MM.1S (cell line): ENCODE results near the gene NEUROD4.
A peak's percentile ranks its signal among the peaks of the same experiment; 100 is the strongest.

Experiments
- DNase-seq: peaks from one replicate; pipeline ENCODE4 v3.0.0-alpha.2; 2015
- H2AFZ ChIP-seq: fragments of 300-600 bp; sonication (generic); 2 replicates; pipeline ENCODE4 v1.6.0; 2016; ENCODE audit warnings: antibody characterized with exemption, low read length
- H3F3A ChIP-seq: fragments of 300-600 bp; sonication (generic); 2 replicates; pipeline ENCODE4 v1.6.1; 2016; ENCODE audit warnings: mild to moderate bottlenecking, antibody characterized with exemption, low read length, moderate library complexity, mixed read lengths; ENCODE audit not compliant: insufficient read depth
- H3K27ac ChIP-seq: fragments of 300-600 bp; sonication (generic); 2 replicates; pipeline ENCODE4 v1.5.1; 2016; ENCODE audit warnings: mild to moderate bottlenecking, low read length
- H3K27me3 ChIP-seq: fragments of 300-600 bp; sonication (generic); replicated peaks from 2 replicates; pipeline ENCODE4 v1.6.0; 2016; ENCODE audit warnings: low read length; ENCODE audit not compliant: insufficient read depth
- H3K36me3 ChIP-seq: fragments of 300-600 bp; sonication (generic); replicated peaks from 2 replicates; pipeline ENCODE4 v1.6.1; 2016; ENCODE audit warnings: mild to moderate bottlenecking, low read length, mixed read lengths; ENCODE audit not compliant: insufficient read depth
- H3K4me1 ChIP-seq: fragments of 300-600 bp; sonication (generic); 2 replicates; pipeline ENCODE4 v1.6.1; 2016; ENCODE audit warnings: low read length, mixed read lengths
- H3K4me2 ChIP-seq: fragments of 300-600 bp; sonication (generic); 2 replicates; pipeline ENCODE4 v1.6.0; 2016; ENCODE audit warnings: low read depth, low read length
- H3K4me3 ChIP-seq: fragments of 300-600 bp; sonication (generic); 2 replicates; pipeline ENCODE4 v1.5.1; 2016; ENCODE audit warnings: low read length, mixed read lengths
- H3K79me2 ChIP-seq: fragments of 300-600 bp; sonication (generic); 2 replicates; pipeline ENCODE4 v1.6.1; 2016; ENCODE audit warnings: mixed run types, low read length, mixed read lengths
- H3K9ac ChIP-seq: fragments of 300-600 bp; sonication (generic); 2 replicates; pipeline ENCODE4 v1.6.1; 2016; ENCODE audit warnings: low read length, mixed read lengths
- H3K9me2 ChIP-seq: fragments of 300-600 bp; sonication (generic); replicated peaks from 2 replicates; pipeline ENCODE4 v1.6.1; 2016; ENCODE audit warnings: mild to moderate bottlenecking, low read length, mixed read lengths; ENCODE audit not compliant: insufficient read depth
- H3K9me3 ChIP-seq: fragments of 300-600 bp; sonication (generic); replicated peaks from 2 replicates; pipeline ENCODE4 v1.6.1; 2016; ENCODE audit warnings: mild to moderate bottlenecking, low read length, mixed read lengths; ENCODE audit not compliant: insufficient read depth
- H4K20me1 ChIP-seq: fragments of 300-600 bp; sonication (generic); 2 replicates; pipeline ENCODE4 v1.6.1; 2016; ENCODE audit warnings: mild to moderate bottlenecking, low read length, moderate library complexity, mixed read lengths; ENCODE audit not compliant: insufficient read depth
- EZH2 ChIP-seq: fragments of 300-600 bp; sonication (generic); optimal IDR thresholded peaks from 2 replicates; pipeline ENCODE3; 2017; ENCODE audit warnings: low read depth, mild to moderate bottlenecking, antibody characterized with exemption, low read length, mixed read lengths
- EZH2phosphoT487 ChIP-seq: fragments of 300-600 bp; sonication (generic); IDR thresholded peaks from 2 replicates; pipeline ENCODE4 v1.6.1; 2018; ENCODE audit warnings: antibody characterized with exemption, low read length
- TF ChIP-seq, protein P1 (sequence below): fragments of 300-600 bp; sonication (generic); IDR thresholded peaks from 2 replicates; pipeline ENCODE4 v1.5.1; 2016; ENCODE audit warnings: antibody characterized with exemption, low read length, mixed read lengths

NEUROD4 gene

GRCh38 chr12:55002355-55002754 is 17.4 kb upstream of the NEUROD4 start:
- TF ChIP-seq EZH2phosphoT487 (no peak), EZH2 (no peak)
- TF ChIP-seq, protein P1, sequence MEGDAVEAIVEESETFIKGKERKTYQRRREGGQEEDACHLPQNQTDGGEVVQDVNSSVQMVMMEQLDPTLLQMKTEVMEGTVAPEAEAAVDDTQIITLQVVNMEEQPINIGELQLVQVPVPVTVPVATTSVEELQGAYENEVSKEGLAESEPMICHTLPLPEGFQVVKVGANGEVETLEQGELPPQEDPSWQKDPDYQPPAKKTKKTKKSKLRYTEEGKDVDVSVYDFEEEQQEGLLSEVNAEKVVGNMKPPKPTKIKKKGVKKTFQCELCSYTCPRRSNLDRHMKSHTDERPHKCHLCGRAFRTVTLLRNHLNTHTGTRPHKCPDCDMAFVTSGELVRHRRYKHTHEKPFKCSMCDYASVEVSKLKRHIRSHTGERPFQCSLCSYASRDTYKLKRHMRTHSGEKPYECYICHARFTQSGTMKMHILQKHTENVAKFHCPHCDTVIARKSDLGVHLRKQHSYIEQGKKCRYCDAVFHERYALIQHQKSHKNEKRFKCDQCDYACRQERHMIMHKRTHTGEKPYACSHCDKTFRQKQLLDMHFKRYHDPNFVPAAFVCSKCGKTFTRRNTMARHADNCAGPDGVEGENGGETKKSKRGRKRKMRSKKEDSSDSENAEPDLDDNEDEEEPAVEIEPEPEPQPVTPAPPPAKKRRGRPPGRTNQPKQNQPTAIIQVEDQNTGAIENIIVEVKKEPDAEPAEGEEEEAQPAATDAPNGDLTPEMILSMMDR = no peak
- H3K27me3 ChIP-seq = no peaks in the 10 kb centered on the region
- H4K20me1 ChIP-seq = no peaks in the 10 kb centered on the region
- H3K4me3 ChIP-seq = no peak overlapping the region
- no peaks in the 10 kb centered on the region for H3K9me2 ChIP-seq
- H3K9ac ChIP-seq = no peak overlapping the region
- no peak overlapping the region for H2AFZ ChIP-seq
- H3K4me2 ChIP-seq = no peak overlapping the region
- H3K4me1 ChIP-seq = peaks cover 12% of the 10 kb centered on the region
- no peak for DNase-seq
- no peaks in the 10 kb centered on the region for H3K9me3 ChIP-seq
- no peaks in the 10 kb centered on the region for H3F3A ChIP-seq
- H3K27ac ChIP-seq = no peak overlapping the region
- no peaks in the 10 kb centered on the region for H3K36me3 ChIP-seq
- H3K79me2 ChIP-seq = no peaks in the 10 kb centered on the region

DNA sequence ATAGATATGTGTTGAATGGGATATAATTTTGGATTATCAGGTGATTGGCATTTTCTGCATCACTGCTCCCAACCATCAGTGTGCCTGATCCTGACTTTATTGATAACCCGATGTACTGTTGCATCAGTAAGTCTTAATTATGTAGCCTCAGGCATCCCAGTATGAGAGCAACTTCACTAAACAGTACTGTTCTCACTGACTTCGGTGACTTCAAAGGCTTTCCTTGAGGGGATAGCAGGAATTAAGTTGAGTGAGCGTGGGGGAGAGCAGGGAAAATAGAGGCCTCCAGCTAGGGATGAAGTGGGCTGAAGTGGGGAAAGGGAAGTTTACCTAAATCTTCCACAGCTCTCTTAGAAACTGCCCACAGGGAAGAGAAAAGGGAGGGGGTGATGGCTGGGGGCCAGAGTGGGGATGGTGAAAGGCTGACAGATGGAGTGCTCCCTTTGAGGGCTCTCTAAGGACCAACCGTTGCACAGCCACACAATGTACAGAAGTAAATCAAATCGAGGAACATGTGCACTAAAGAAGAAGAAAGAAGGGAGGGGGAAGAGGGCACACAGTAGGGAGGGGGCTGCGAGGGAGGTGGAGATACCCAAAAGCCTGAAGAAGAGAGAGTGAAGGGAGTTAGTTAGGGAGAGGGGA is 10.7 kb upstream of the NEUROD4 start:
- H2AFZ ChIP-seq = no peak overlapping the region
- H3K79me2 ChIP-seq = no peaks in the 10 kb centered on the region
- H3K9ac ChIP-seq = no peak overlapping the region
- no peak overlapping the region for H3K4me2 ChIP-seq
- TF ChIP-seq EZH2 (no peak), EZH2phosphoT487 (no peak)
- TF ChIP-seq, protein P1 = no peak
- no peaks in the 10 kb centered on the region for H3K9me2 ChIP-seq
- H3K27ac ChIP-seq = no peak overlapping the region
- H3K36me3 ChIP-seq = no peaks in the 10 kb centered on the region
- no peak overlapping the region for H3K4me3 ChIP-seq
- no peak for DNase-seq
- no peaks in the 10 kb centered on the region for H4K20me1 ChIP-seq
- no peaks in the 10 kb centered on the region for H3K27me3 ChIP-seq
- no peaks in the 10 kb centered on the region for H3K4me1 ChIP-seq
- no peaks in the 10 kb centered on the region for H3K9me3 ChIP-seq
- H3F3A ChIP-seq = no peaks in the 10 kb centered on the region

DNA sequence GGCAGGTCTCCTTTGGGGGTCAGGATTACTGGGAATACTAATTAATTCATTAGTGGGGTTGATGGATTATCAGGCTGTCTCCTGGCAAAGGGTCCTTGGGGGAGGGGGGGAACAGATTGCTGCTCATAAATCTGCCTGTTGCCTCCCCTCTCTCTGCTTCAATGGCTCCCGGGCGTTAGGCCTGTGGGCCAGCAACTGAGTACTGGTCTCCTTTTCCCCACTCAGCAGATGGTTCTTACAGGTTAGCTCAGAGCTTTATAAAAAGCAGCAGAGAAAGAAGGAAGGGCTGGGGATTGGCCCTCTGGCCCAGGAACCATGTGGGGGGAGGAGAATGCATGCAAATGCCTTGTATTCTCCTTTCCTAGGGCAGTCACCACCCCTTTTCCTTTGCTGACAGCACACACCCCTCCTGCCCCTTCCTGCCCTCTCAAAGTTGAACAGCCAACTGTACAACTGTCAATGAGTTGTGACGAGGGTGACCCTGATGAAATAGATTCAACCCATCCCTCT is 2.3 kb upstream of the NEUROD4 start:
- H3K36me3 ChIP-seq = no peaks in the 10 kb centered on the region
- DNase-seq = no peak
- peaks cover 22% of the 10 kb centered on the region for H3K4me1 ChIP-seq
- no peaks in the 10 kb centered on the region for H3K9me3 ChIP-seq
- H2AFZ ChIP-seq = no peak overlapping the region
- no peaks in the 10 kb centered on the region for H3F3A ChIP-seq
- H3K4me2 ChIP-seq = 0 out of 2 replicates have a peak overlapping the region, but pooled peaks have one; percentile 9
- no peaks in the 10 kb centered on the region for H4K20me1 ChIP-seq
- H3K27me3 ChIP-seq = no peaks in the 10 kb centered on the region; the same call in 1 of the 2 replicates
- H3K9ac ChIP-seq = no peak overlapping the region
- H3K79me2 ChIP-seq = no peaks in the 10 kb centered on the region
- no peak for TF ChIP-seq EZH2phosphoT487
- no peak overlapping the region for H3K4me3 ChIP-seq
- H3K27ac ChIP-seq = no peak overlapping the region
- no peaks in the 10 kb centered on the region for H3K9me2 ChIP-seq

GRCh38 chr12:55024575-55024974 is 4.8 kb downstream of the NEUROD4 start:
- H3K4me2 ChIP-seq = no peak overlapping the region
- no peaks in the 10 kb centered on the region for H3K79me2 ChIP-seq
- no peaks in the 10 kb centered on the region for H3K27me3 ChIP-seq
- H3K4me1 ChIP-seq = 0 out of 2 replicates have a peak, but pooled peaks cover 3% of the 10 kb centered on the region
- no peak overlapping the region for H3K9ac ChIP-seq
- H4K20me1 ChIP-seq = no peaks in the 10 kb centered on the region
- DNase-seq = no peak
- no peaks in the 10 kb centered on the region for H3K36me3 ChIP-seq
- no peak for TF ChIP-seq EZH2phosphoT487
- no peak for TF ChIP-seq EZH2
- TF ChIP-seq, protein P1 = no peak
- no peak overlapping the region for H2AFZ ChIP-seq
- no peak overlapping the region for H3K27ac ChIP-seq
- H3K9me3 ChIP-seq = no peaks in the 10 kb centered on the region
- H3K4me3 ChIP-seq = no peak overlapping the region
- no peaks in the 10 kb centered on the region for H3K9me2 ChIP-seq
- no peaks in the 10 kb centered on the region for H3F3A ChIP-seq
